Caco-2 (cell line): ENCODE data around the gene AKAP1. TPM values are rescaled to one million over a fixed set of nuclear protein-coding genes. Genes with fewer than 3 reads are reported as not detected.
"Not testable (repeated sequence)": the region's sequence is repeated elsewhere in the genome, so short reads cannot be mapped to it uniquely, and the experiment has no call there.

Source experiments
- BruUV-seq: library from RNA; stranded (reverse); fragments of 400-500 nt; replicated peaks from 2 replicates; lab custom pipeline; 2021; lab: Mats Ljungman, UMichigan
- CTCF ChIA-PET: fragments of 300-600 bp; sonication (Branson Sonifier 250); formaldehyde crosslinking; loops from one replicate; lab custom pipeline; 2022; ENCODE audit warnings: antibody characterized with exemption; lab: Charles Lee
- POLR2A ChIA-PET: fragments of 300-600 bp; sonication (Branson Sonifier 250); formaldehyde crosslinking; loops from one replicate; lab custom pipeline; 2022; ENCODE audit warnings: antibody characterized with exemption; lab: Charles Lee
- DNase-seq, 2 experiments: peaks; one replicate each; pipeline versions ENCODE4 v3.0.0 to v3.0.0-alpha.2; 2020 to 2022
- H3K27me3 ChIP-seq: replicated peaks from 2 replicates; pipeline ENCODE4 v1.6.0; 2011; ENCODE audit warnings: low read length; ENCODE audit not compliant: control insufficient read depth, insufficient read depth
- H3K36me3 ChIP-seq: 2 replicates; pipeline ENCODE4 v1.5.1; 2011; ENCODE audit warnings: low read length; ENCODE audit not compliant: control insufficient read depth, insufficient read depth
- H3K4me1 ChIP-seq: fragments of 250-450 bp; sonication (Bioruptor Pico); 2 replicates; pipeline ENCODE4 v1.5.1; 2020; ENCODE audit warnings: mild to moderate bottlenecking
- H3K4me3 ChIP-seq: 2 replicates; pipeline ENCODE4 v1.5.1; 2011; ENCODE audit warnings: low read depth, mild to moderate bottlenecking, control low read depth, low read length
- H3K9me3 ChIP-seq: fragments of 250-450 bp; sonication (Bioruptor Pico); 2 replicates; pipeline ENCODE4 v1.5.1; 2020; ENCODE audit warnings: mild to moderate bottlenecking, moderate library complexity
- H3K27ac Mint-ChIP-seq: one replicate; pipeline ENCODE4 v1.8.0; 2022; ENCODE audit warnings: mixed read lengths; ENCODE audit not compliant: unreplicated experiment
- H3K27me3 Mint-ChIP-seq: one replicate; pipeline ENCODE4 v1.8.0; 2022; ENCODE audit warnings: mixed read lengths; ENCODE audit not compliant: insufficient read depth, unreplicated experiment
- H3K36me3 Mint-ChIP-seq: one replicate; pipeline ENCODE4 v1.8.0; 2022; ENCODE audit warnings: mild to moderate bottlenecking, mixed read lengths; ENCODE audit not compliant: insufficient read depth, unreplicated experiment
- H3K4me1 Mint-ChIP-seq: one replicate; pipeline ENCODE4 v1.8.0; 2022; ENCODE audit warnings: low read depth, mixed read lengths; ENCODE audit not compliant: unreplicated experiment
- H3K4me3 Mint-ChIP-seq: one replicate; pipeline ENCODE4 v1.8.0; 2022; ENCODE audit warnings: mild to moderate bottlenecking, moderate library complexity, mixed read lengths; ENCODE audit not compliant: unreplicated experiment
- H3K9me3 Mint-ChIP-seq: one replicate; pipeline ENCODE4 v1.8.0; 2022; ENCODE audit warnings: mixed read lengths; ENCODE audit not compliant: unreplicated experiment
- intact Hi-C: fragments of 100-400 bp; cut with micrococcal nuclease; formaldehyde crosslinking; loops from one replicate; pipeline ENCODE4 v1.10.0; 2022; ENCODE audit not compliant: unreplicated experiment
- total RNA-seq: library from RNA; stranded (reverse); gene quantifications from 2 replicates; pipeline ENCODE4 v1.2.3, GENCODE V29; 2022
- TF ChIP-seq, protein P1 (sequence below), 2 experiments: fragments of 200-600 bp in 1 of 2; IDR thresholded peaks; 1 replicate in 1 of 2; 2 replicates in 1 of 2; pipeline versions ENCODE4 v1.5.1 to v1.8.0; 2011 to 2022; ENCODE audit warnings: antibody characterized with exemption in 1 of 2, control low read depth in 1 of 2, inconsistent platforms in 1 of 2, low read depth in 1 of 2, low read length in 1 of 2, mild to moderate bottlenecking in 1 of 2, moderate library complexity in 1 of 2; ENCODE audit not compliant: insufficient read depth in 1 of 2, severe bottlenecking in 1 of 2, unreplicated experiment in 1 of 2

Gene AKAP1
- total RNA-seq, 1 experiment from 2014 or later: 87.1 TPM

DNA sequence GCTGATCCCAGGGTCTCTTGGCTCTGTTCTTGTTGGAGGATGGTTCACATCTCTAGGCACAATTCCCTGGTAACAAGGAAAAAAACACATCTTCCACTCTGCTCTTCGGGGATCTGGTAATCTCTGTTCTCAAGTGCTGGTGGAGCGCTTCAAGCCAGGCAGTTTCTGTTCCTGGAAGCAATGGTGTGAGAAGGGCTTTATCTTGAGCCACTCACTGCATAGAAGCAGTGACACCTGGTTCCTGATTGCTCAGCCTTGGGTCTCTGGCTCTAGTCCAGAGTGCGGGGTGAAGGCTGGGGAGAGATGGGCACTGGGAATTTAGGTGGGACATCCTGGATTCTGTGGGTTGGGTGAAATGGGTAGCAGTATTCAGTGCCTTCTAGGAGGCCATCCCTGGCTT is 14.1 kb downstream of the AKAP1 start:
- H3K4me1 Mint-ChIP-seq: no peaks in the 10 kb centered on the region
- peaks cover 1% of the 10 kb centered on the region for H3K36me3 ChIP-seq
- no peak overlapping the region for H3K4me3 ChIP-seq
- peaks cover 7% of the 10 kb centered on the region for H3K4me1 ChIP-seq
- H3K9me3 ChIP-seq: no peaks in the 10 kb centered on the region
- CTCF ChIA-PET: no interaction called here
- no peaks in the 10 kb centered on the region for H3K27me3 ChIP-seq
- TF ChIP-seq, protein P1, sequence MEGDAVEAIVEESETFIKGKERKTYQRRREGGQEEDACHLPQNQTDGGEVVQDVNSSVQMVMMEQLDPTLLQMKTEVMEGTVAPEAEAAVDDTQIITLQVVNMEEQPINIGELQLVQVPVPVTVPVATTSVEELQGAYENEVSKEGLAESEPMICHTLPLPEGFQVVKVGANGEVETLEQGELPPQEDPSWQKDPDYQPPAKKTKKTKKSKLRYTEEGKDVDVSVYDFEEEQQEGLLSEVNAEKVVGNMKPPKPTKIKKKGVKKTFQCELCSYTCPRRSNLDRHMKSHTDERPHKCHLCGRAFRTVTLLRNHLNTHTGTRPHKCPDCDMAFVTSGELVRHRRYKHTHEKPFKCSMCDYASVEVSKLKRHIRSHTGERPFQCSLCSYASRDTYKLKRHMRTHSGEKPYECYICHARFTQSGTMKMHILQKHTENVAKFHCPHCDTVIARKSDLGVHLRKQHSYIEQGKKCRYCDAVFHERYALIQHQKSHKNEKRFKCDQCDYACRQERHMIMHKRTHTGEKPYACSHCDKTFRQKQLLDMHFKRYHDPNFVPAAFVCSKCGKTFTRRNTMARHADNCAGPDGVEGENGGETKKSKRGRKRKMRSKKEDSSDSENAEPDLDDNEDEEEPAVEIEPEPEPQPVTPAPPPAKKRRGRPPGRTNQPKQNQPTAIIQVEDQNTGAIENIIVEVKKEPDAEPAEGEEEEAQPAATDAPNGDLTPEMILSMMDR (IDR thresholded peaks at IDR 0.05; ENCODE audit: insufficient read depth in 1 of 2, low read depth in 1 of 2, low read length in 1 of 2, severe bottlenecking in 1 of 2, unreplicated experiment in 1 of 2): no peak
- no peaks in the 10 kb centered on the region for H3K9me3 Mint-ChIP-seq
- POLR2A ChIA-PET: no interaction called here
- peak overlapping the region; percentile 37 for H3K27ac Mint-ChIP-seq
- H3K4me3 Mint-ChIP-seq: no peak overlapping the region
- H3K36me3 Mint-ChIP-seq: peaks cover 30% of the 10 kb centered on the region
- BruUV-seq: no TSS peak
- DNase-seq: no peak
- intact Hi-C loops: no loop called here
- H3K27me3 Mint-ChIP-seq: no peaks in the 10 kb centered on the region

DNA sequence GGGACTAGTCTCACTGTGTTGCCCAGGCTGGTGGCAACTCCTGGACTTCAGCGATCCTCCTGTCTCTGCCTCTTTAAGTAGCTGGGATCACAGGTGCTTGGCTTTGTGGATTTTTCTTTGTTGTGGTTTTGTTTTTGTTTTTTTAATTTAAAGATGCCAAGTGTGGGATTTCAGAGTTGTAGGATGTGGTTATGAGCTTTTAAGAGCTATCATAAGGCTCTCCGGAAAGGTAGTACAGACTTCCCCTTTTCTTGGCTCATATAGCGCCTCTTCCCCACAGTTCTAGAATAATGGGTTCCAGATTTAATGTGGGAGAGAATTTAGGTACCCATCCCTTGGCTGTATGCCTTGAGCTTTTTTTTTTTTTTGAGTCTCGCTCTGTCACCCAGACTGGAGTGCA is 17.1 kb downstream of the AKAP1 start:
- Mint-ChIP-seq H3K4me1 (peaks cover 6% of the 10 kb centered on the region), H3K4me3 (no peak overlapping the region), H3K9me3 (no peaks in the 10 kb centered on the region), H3K27ac (no peak overlapping the region), H3K36me3 (peaks cover 39% of the 10 kb centered on the region), H3K27me3 (no peaks in the 10 kb centered on the region)
- BruUV-seq: no TSS peak
- POLR2A ChIA-PET: interaction anchor here (0.6 kb wide), 1 partner anchor 59 kb away, joined by 4 read pairs; no protein-coding TSS in a partner anchor
- CTCF ChIA-PET: no interaction called here
- TF ChIP-seq, protein P1 (IDR thresholded peaks at IDR 0.05; ENCODE audit: insufficient read depth in 1 of 2, low read depth in 1 of 2, low read length in 1 of 2, severe bottlenecking in 1 of 2, unreplicated experiment in 1 of 2): no peak
- Histone ChIP-seq H3K36me3 (peaks cover 2% of the 10 kb centered on the region), H3K9me3 (no peaks in the 10 kb centered on the region), H3K4me3 (no peak overlapping the region), H3K4me1 (peaks cover 6% of the 10 kb centered on the region; the same call in 1 of the 2 replicates), H3K27me3 (no peaks in the 10 kb centered on the region)
- DNase-seq: no peak
- intact Hi-C loops: no loop called here

DNA sequence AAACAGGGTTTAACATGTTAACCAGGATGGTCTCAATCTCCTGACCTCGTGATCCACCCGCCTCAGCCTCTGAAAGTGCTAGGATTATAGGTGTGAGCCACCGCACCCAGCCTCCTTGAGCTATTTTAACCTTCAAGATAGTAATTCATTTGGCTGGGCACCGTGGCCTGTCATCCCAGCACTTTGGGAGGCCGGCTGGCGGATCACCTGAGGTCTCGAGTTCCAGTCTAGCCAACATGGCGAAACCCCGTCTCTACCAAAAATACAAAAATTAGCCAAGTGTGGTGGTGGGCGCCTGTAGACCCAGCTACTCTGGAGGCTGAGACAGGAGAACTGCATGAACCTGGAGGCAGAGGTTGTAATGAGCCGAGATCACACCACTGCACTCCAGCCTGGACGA is 17.6 kb downstream of the AKAP1 start:
- intact Hi-C loops, H3K4me1 ChIP-seq, H3K36me3 ChIP-seq, H3K27me3 ChIP-seq, CTCF ChIA-PET, POLR2A ChIA-PET, H3K9me3 Mint-ChIP-seq, BruUV-seq, H3K27me3 Mint-ChIP-seq, H3K4me3 Mint-ChIP-seq, H3K4me3 ChIP-seq, H3K4me1 Mint-ChIP-seq, H3K9me3 ChIP-seq, H3K27ac Mint-ChIP-seq, DNase-seq: not testable (repeated sequence)
- H3K36me3 Mint-ChIP-seq: peaks cover 39% of the 10 kb centered on the region
